Calu3 (cell line): ENCODE results near the gene MARS2. TPM values are rescaled to one million over a fixed set of nuclear protein-coding genes. Genes with fewer than 3 reads are reported as not detected.
"Not testable (repeated sequence)": the region's sequence is repeated elsewhere in the genome, so short reads cannot be mapped to it uniquely, and the experiment has no call there.

Experiments
- BruUV-seq: library from RNA; stranded (reverse); fragments of 400-500 nt; replicated peaks from 2 replicates; lab custom pipeline; 2021; lab: Mats Ljungman, UMichigan
- CTCF ChIA-PET: fragments of 300-600 bp; sonication (Branson Sonifier 250); formaldehyde crosslinking; loops from one replicate; lab custom pipeline; 2022; ENCODE audit warnings: antibody characterized with exemption; lab: Charles Lee
- DNase-seq: peaks from one replicate; pipeline ENCODE4 v3.0.0; 2022
- H3K27ac Mint-ChIP-seq: one replicate; pipeline ENCODE4 v1.8.0; 2022; ENCODE audit warnings: mixed read lengths; ENCODE audit not compliant: unreplicated experiment
- H3K27me3 Mint-ChIP-seq: one replicate; pipeline ENCODE4 v1.8.0; 2022; ENCODE audit warnings: mixed read lengths; ENCODE audit not compliant: unreplicated experiment
- H3K36me3 Mint-ChIP-seq: one replicate; pipeline ENCODE4 v1.8.0; 2022; ENCODE audit warnings: mild to moderate bottlenecking, moderate library complexity, mixed read lengths; ENCODE audit not compliant: insufficient read depth, unreplicated experiment
- H3K4me1 Mint-ChIP-seq: one replicate; pipeline ENCODE4 v1.8.0; 2022; ENCODE audit warnings: mild to moderate bottlenecking, low read depth, mixed read lengths; ENCODE audit not compliant: unreplicated experiment
- H3K4me3 Mint-ChIP-seq: one replicate; pipeline ENCODE4 v1.8.0; 2022; ENCODE audit warnings: mild to moderate bottlenecking, low read depth, moderate library complexity, mixed read lengths; ENCODE audit not compliant: unreplicated experiment
- H3K9me3 Mint-ChIP-seq: one replicate; pipeline ENCODE4 v1.8.0; 2022; ENCODE audit warnings: low read depth, mixed read lengths; ENCODE audit not compliant: unreplicated experiment
- intact Hi-C: fragments of 100-400 bp; cut with micrococcal nuclease; formaldehyde crosslinking; loops from one replicate; pipeline ENCODE4 v1.10.0; 2022; ENCODE audit not compliant: unreplicated experiment
- total RNA-seq: library from RNA; stranded (reverse); gene quantifications from 2 replicates; pipeline ENCODE4 v1.2.3, GENCODE V29; 2022
- TF ChIP-seq, protein P1 (sequence below): fragments of 200-600 bp; IDR thresholded peaks from one replicate; pipeline ENCODE4 v1.8.0; 2022; ENCODE audit warnings: antibody characterized with exemption; ENCODE audit not compliant: unreplicated experiment

MARS2 gene
- total RNA-seq, 1 experiment from 2014 or later, result 16.9 TPM

DNA sequence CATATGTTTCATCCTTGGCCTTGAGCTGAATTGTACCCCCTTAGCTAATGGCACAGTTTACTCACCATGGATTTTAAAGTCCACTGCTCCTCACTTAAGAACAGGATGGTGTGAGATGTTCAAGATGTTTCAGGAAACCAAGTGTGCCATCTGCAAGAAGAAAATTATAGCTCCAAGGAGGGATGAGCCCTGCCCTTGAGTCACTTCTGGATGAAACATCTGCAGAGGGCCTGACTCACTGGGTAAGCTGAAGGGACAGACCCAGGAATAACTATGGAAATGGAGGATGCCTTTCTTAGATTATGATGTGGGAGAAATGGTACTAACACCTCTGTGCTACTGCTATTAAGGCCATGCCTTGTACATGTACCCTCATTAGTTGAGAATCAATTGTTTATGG, 6.4 kb downstream of the MARS2 start:
- DNase-seq, result no peak
- peaks cover 19% of the 10 kb centered on the region for H3K4me1 Mint-ChIP-seq
- H3K27me3 Mint-ChIP-seq, result no peaks in the 10 kb centered on the region
- no peaks in the 10 kb centered on the region for H3K9me3 Mint-ChIP-seq
- no peak overlapping the region for H3K4me3 Mint-ChIP-seq
- intact Hi-C loops, result no loop called here
- no peak overlapping the region for H3K27ac Mint-ChIP-seq
- TF ChIP-seq, protein P1, sequence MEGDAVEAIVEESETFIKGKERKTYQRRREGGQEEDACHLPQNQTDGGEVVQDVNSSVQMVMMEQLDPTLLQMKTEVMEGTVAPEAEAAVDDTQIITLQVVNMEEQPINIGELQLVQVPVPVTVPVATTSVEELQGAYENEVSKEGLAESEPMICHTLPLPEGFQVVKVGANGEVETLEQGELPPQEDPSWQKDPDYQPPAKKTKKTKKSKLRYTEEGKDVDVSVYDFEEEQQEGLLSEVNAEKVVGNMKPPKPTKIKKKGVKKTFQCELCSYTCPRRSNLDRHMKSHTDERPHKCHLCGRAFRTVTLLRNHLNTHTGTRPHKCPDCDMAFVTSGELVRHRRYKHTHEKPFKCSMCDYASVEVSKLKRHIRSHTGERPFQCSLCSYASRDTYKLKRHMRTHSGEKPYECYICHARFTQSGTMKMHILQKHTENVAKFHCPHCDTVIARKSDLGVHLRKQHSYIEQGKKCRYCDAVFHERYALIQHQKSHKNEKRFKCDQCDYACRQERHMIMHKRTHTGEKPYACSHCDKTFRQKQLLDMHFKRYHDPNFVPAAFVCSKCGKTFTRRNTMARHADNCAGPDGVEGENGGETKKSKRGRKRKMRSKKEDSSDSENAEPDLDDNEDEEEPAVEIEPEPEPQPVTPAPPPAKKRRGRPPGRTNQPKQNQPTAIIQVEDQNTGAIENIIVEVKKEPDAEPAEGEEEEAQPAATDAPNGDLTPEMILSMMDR, result no peak
- BruUV-seq, result no TSS peak
- H3K36me3 Mint-ChIP-seq, result peaks cover 10% of the 10 kb centered on the region
- CTCF ChIA-PET, result no interaction called here

DNA sequence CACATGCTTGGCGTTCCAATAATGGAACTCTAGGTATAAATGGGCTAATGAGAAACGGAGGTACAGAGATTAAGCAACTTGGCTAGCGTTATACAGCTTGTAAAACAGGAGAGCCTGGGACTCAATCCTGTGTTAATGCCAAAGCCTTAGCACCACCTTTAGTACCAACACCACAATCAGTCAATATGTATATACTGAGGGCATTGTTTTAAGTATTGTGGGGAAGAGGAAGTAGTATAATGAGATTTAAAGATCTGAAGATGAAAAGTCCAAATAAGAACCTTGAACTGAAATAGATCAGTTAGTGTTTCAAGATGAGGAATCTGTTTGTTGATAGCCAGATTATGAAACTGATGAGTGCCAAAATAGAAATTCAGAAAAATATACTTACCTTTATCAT, 8.1 kb downstream of the MARS2 start:
- BruUV-seq, result no TSS peak
- DNase-seq, result no peak
- TF ChIP-seq, protein P1, result no peak
- Mint-ChIP-seq H3K27ac (peak overlapping the region; percentile 67), H3K4me3 (no peak overlapping the region), H3K27me3 (no peaks in the 10 kb centered on the region), H3K4me1 (peaks cover 19% of the 10 kb centered on the region), H3K9me3 (no peaks in the 10 kb centered on the region), H3K36me3 (no peaks in the 10 kb centered on the region)
- CTCF ChIA-PET, result no interaction called here
- intact Hi-C loops, result no loop called here

DNA sequence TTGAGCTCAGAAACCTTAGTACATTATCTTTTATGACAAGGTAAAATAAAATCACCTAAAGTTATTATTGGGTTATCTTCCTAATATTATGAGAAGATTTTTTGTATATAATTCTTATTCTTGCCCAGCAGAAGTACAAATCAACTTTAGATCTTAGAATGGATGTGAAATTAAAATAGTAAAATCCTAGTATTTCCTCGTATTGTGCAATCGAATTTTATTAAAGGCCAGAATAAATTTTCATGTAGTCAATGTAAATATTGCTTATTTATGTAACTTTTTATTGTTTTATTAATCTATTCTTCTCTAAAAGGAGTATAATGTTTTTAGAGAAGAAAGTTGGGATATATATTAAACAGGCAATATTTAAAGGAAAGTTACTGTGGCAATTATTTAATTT, 12.7 kb downstream of the MARS2 start:
- H3K36me3 Mint-ChIP-seq, result no peaks in the 10 kb centered on the region
- no TSS peak for BruUV-seq
- intact Hi-C loops, result no loop called here
- no peak for DNase-seq
- no peak overlapping the region for H3K27ac Mint-ChIP-seq
- H3K27me3 Mint-ChIP-seq, result no peaks in the 10 kb centered on the region
- H3K4me1 Mint-ChIP-seq, result no peaks in the 10 kb centered on the region
- TF ChIP-seq, protein P1, result no peak
- CTCF ChIA-PET, result no interaction called here
- no peak overlapping the region for H3K4me3 Mint-ChIP-seq
- no peaks in the 10 kb centered on the region for H3K9me3 Mint-ChIP-seq

DNA sequence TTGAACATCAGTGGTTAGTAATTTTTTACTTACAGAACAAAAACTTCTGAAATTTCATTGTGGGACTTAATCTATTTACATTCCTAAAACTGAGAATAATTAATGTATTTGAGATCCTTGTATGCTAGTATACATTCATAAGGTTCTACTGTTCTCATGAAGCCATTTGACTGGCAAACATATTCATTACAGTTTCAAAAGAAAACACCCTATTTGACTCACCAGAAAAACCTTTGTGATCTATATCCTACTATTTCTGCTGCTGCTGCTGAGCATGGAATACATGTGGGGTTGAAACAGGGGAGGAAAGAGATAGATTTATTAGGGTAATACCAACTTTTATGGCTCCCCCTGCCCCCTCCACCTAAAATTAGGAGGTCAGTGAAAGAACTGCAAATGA, 21.8 kb downstream of the MARS2 start:
- DNase-seq, result no peak
- intact Hi-C loops, result no loop called here
- no TSS peak for BruUV-seq
- Mint-ChIP-seq H3K4me3 (no peak overlapping the region), H3K36me3 (no peaks in the 10 kb centered on the region), H3K9me3 (peaks cover 2% of the 10 kb centered on the region), H3K4me1 (no peaks in the 10 kb centered on the region), H3K27ac (no peak overlapping the region), H3K27me3 (no peaks in the 10 kb centered on the region)
- TF ChIP-seq, protein P1, result no peak
- CTCF ChIA-PET, result interaction anchor here (0.6 kb wide), 1 partner anchor 14 kb away, joined by 5 read pairs; no protein-coding TSS in a partner anchor

DNA sequence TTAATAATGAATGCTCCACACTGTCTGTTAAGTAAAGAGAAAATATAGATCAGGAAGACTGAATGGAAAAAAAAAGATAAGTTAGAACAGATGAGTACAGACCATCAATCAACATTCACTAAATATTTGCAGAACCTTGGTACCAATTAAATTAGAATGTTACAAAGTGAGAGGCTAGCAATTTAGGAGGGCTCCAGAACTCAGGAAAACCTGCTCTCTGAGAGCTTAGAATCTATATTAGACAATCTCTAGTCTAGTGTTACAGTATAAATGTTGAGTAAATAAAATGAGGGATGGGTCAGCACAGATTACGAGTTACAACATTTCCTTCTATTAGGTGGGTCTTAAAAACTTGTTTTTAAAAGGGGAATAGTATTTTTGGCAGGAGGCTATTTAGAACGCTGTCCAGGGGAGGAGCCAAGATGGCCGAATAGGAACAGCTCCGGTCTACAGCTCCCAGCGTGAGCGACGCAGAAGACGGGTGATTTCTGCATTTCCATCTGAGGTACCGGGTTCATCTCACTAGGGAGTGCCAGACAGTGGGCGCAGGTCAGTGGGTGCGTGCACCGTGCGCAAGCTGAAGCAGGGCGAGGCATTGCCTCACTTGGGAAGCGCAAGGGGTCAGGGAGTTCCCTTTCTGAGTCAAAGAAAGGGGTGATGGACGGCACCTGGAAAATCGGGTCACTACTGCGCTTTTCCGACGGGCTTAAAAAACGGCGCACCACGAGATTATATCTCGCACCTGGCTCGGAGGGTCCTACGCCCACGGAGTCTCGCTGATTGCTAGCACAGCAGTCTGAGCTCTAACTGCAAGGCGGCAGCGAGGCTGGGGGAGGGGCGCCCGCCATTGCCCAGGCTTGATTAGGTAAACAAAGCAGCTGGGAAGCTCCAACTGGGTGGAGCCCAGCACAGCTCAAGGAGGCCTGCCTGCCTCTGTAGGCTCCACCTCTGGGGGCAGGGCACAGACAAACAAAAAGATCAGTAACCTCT, 23.7 kb downstream of the MARS2 start:
- H3K27ac Mint-ChIP-seq, H3K36me3 Mint-ChIP-seq, H3K4me1 Mint-ChIP-seq, H3K9me3 Mint-ChIP-seq, CTCF ChIA-PET, DNase-seq, BruUV-seq, intact Hi-C loops, H3K27me3 Mint-ChIP-seq, H3K4me3 Mint-ChIP-seq: not testable (repeated sequence)
